Activated T-cell treated with anti-CD3 and anti-CD28 coated beads, Interleukin-2, amount 50 U/mL, for 72 hours (primary cell): ENCODE results near the gene TXNIP. TPM values are rescaled to one million over a fixed set of nuclear protein-coding genes. Genes with fewer than 3 reads are reported as not detected.
A peak's percentile ranks its signal among the peaks of the same experiment; 100 is the strongest.

Experiments
- ATAC-seq, 2 donors: fragments of 150-1000 bp; cut with Tn5 transposase; replicated peaks in 1 of 2; 2 replicates each; pipeline ENCODE4 v1.10.0; 2021; ENCODE audit warnings: moderate library complexity in 2 of 2, mild to moderate bottlenecking in 1 of 2
- DNase-seq, 2 donors: peaks; one replicate each; pipeline ENCODE4 v3.0.0; 2021 to 2022; ENCODE audit warnings: mixed read lengths in 1 of 2
- H3K27ac Mint-ChIP-seq: one replicate; pipeline ENCODE4 v1.8.0; 2022; ENCODE audit warnings: mild to moderate bottlenecking, moderate library complexity, mixed read lengths
- H3K27me3 Mint-ChIP-seq: one replicate; pipeline ENCODE4 v1.8.0; 2022; ENCODE audit warnings: low read depth, mixed read lengths
- H3K36me3 Mint-ChIP-seq, 2 donors: one replicate each; pipeline ENCODE4 v1.8.0; 2022; ENCODE audit warnings: mixed read lengths in 2 of 2, mild to moderate bottlenecking in 1 of 2; ENCODE audit not compliant: insufficient read depth in 2 of 2
- H3K4me1 Mint-ChIP-seq: one replicate; pipeline ENCODE4 v1.8.0; 2022; ENCODE audit warnings: low read depth, mixed read lengths
- H3K4me3 Mint-ChIP-seq, 2 donors: one replicate each; pipeline ENCODE4 v1.8.0; 2022; ENCODE audit warnings: mild to moderate bottlenecking in 2 of 2, mixed read lengths in 2 of 2, moderate library complexity in 2 of 2
- H3K9me3 Mint-ChIP-seq, 2 donors: one replicate each; pipeline ENCODE4 v1.8.0; 2022; ENCODE audit warnings: mixed read lengths in 2 of 2
- total RNA-seq, 2 donors: library from RNA; stranded (reverse); gene quantifications; one replicate each; pipeline ENCODE4 v1.2.3, GENCODE V29; 2022

The TXNIP gene
- total RNA-seq, 2 donors from 2014 or later = 141 to 212 TPM

- Mint-ChIP-seq H3K36me3 (peaks cover 1 to 8% of the 10 kb centered on the region in 2 donors), H3K4me1 (peaks cover 47% of the 10 kb centered on the region), H3K27me3 (no peaks in the 10 kb centered on the region), H3K27ac (no peak overlapping the region), H3K9me3 (no peaks in the 10 kb centered on the region), H3K4me3 (no peak overlapping the region)
- DNase-seq (no peak), ATAC-seq (no peak)
Measured at GRCh38 chr1:145987926-145988325, 8.5 kb downstream of the TXNIP start.

GRCh38 chr1:145986551-145986950, 9.8 kb downstream of the TXNIP start:
- Mint-ChIP-seq H3K36me3 (no peaks in the 10 kb centered on the region), H3K9me3 (no peaks in the 10 kb centered on the region), H3K27me3 (no peaks in the 10 kb centered on the region), H3K27ac (no peak overlapping the region), H3K4me3 (no peak overlapping the region), H3K4me1 (peaks cover 33% of the 10 kb centered on the region)
- DNase-seq = no peak
- no peak for ATAC-seq

- H3K9me3 Mint-ChIP-seq = no peaks in the 10 kb centered on the region
- no peaks in the 10 kb centered on the region for H3K36me3 Mint-ChIP-seq
- ATAC-seq = no peak
- H3K27me3 Mint-ChIP-seq = no peaks in the 10 kb centered on the region
- H3K4me1 Mint-ChIP-seq = peaks cover 28% of the 10 kb centered on the region
- H3K27ac Mint-ChIP-seq = peak overlapping the region; percentile 62
- H3K4me3 Mint-ChIP-seq = peak overlapping the region; percentile 55 to 61
- no peak for DNase-seq
Measured at GRCh38 chr1:145985502-145986439, 10.6 kb downstream of the TXNIP start.

GRCh38 chr1:145985129-145985501, 11.3 kb downstream of the TXNIP start:
- Mint-ChIP-seq H3K27ac (peak overlapping the region; percentile 62), H3K27me3 (no peaks in the 10 kb centered on the region), H3K9me3 (no peaks in the 10 kb centered on the region), H3K36me3 (no peaks in the 10 kb centered on the region), H3K4me1 (peaks cover 21% of the 10 kb centered on the region), H3K4me3 (peak overlapping the region; percentile 55 to 61)
- DNase-seq (no peak), ATAC-seq (no peak)

- H3K36me3 Mint-ChIP-seq = no peaks in the 10 kb centered on the region
- peak overlapping the region in 1 of 2 donors; percentile 55 for H3K4me3 Mint-ChIP-seq
- peak in 1 of 2 donors; percentile 23 for DNase-seq
Measured at GRCh38 chr1:145983960-145984830, 12.2 kb downstream of the TXNIP start.

GRCh38 chr1:145983206-145983675, 13.1 kb downstream of the TXNIP start:
- Mint-ChIP-seq H3K27me3 (no peaks in the 10 kb centered on the region), H3K4me1 (peaks cover 12% of the 10 kb centered on the region), H3K4me3 (peak overlapping the region in 1 of 2 donors; percentile 17), H3K9me3 (no peaks in the 10 kb centered on the region), H3K36me3 (no peaks in the 10 kb centered on the region), H3K27ac (peak overlapping the region; percentile 64)
- DNase-seq = no peak
- ATAC-seq = no peak

More at GRCh38 chr1:145983960-145984830, 12.2 kb downstream of the TXNIP start:
- H3K27me3 Mint-ChIP-seq = no peaks in the 10 kb centered on the region
- H3K4me1 Mint-ChIP-seq = peaks cover 19% of the 10 kb centered on the region
- H3K9me3 Mint-ChIP-seq = no peaks in the 10 kb centered on the region
- H3K27ac Mint-ChIP-seq = peak overlapping the region; percentile 64
- ATAC-seq = no peak

- H3K4me3 Mint-ChIP-seq = no peak overlapping the region
- peak overlapping the region; percentile 72 for H3K27ac Mint-ChIP-seq
- ATAC-seq (no peak), DNase-seq (no peak)
- no peaks in the 10 kb centered on the region for H3K36me3 Mint-ChIP-seq
- peaks cover under 1% of the 10 kb centered on the region for H3K4me1 Mint-ChIP-seq
- no peaks in the 10 kb centered on the region for H3K9me3 Mint-ChIP-seq
- no peaks in the 10 kb centered on the region for H3K27me3 Mint-ChIP-seq
Measured at GRCh38 chr1:145982010-145982723, 14.2 kb downstream of the TXNIP start.

GRCh38 chr1:145980457-145980994, 15.9 kb downstream of the TXNIP start:
- peak overlapping the region; percentile 59 for H3K27ac Mint-ChIP-seq
- H3K27me3 Mint-ChIP-seq = no peaks in the 10 kb centered on the region

GRCh38 chr1:145979746-145980456, 16.5 kb downstream of the TXNIP start:
- no peak overlapping the region for H3K4me3 Mint-ChIP-seq
- H3K36me3 Mint-ChIP-seq = no peaks in the 10 kb centered on the region
- ATAC-seq = peak; percentile 14 to 28
- DNase-seq = peak in 1 of 2 donors; percentile 18
- H3K4me1 Mint-ChIP-seq = peaks cover 5% of the 10 kb centered on the region
- no peak overlapping the region for H3K27ac Mint-ChIP-seq
- no peaks in the 10 kb centered on the region for H3K27me3 Mint-ChIP-seq
- H3K9me3 Mint-ChIP-seq = no peaks in the 10 kb centered on the region

More at GRCh38 chr1:145980457-145980994, 15.9 kb downstream of the TXNIP start:
- no peaks in the 10 kb centered on the region for H3K36me3 Mint-ChIP-seq
- no peaks in the 10 kb centered on the region for H3K4me1 Mint-ChIP-seq
- H3K9me3 Mint-ChIP-seq = no peaks in the 10 kb centered on the region
- no peak for ATAC-seq
- peak overlapping the region in 1 of 2 donors; percentile 16 for H3K4me3 Mint-ChIP-seq
- no peak for DNase-seq

- Mint-ChIP-seq H3K27ac (no peak overlapping the region), H3K27me3 (no peaks in the 10 kb centered on the region), H3K4me3 (no peak overlapping the region), H3K4me1 (peaks cover 8% of the 10 kb centered on the region), H3K36me3 (no peaks in the 10 kb centered on the region), H3K9me3 (no peaks in the 10 kb centered on the region)
- DNase-seq (peak; percentile 86 to 89), ATAC-seq (peak; percentile 89 to 90)
Measured at GRCh38 chr1:145978854-145979745, 17.3 kb downstream of the TXNIP start.

GRCh38 chr1:145978471-145978853, 17.9 kb downstream of the TXNIP start:
- Mint-ChIP-seq H3K4me1 (peaks cover 15% of the 10 kb centered on the region), H3K36me3 (no peaks in the 10 kb centered on the region), H3K27ac (no peak overlapping the region), H3K4me3 (no peak overlapping the region), H3K9me3 (no peaks in the 10 kb centered on the region), H3K27me3 (no peaks in the 10 kb centered on the region)
- ATAC-seq (no peak), DNase-seq (no peak)
